ENCODE data around the gene BSG. TPM values are rescaled to one million over a fixed set of nuclear protein-coding genes. Genes with fewer than 3 reads are reported as not detected.
"Not testable (repeated sequence)": the region's sequence is repeated elsewhere in the genome, so short reads cannot be mapped to it uniquely, and the experiment has no call there.

BSG gene
- total RNA-seq, 2 donors from 2014 or later: 176 to 264 TPM

DNA sequence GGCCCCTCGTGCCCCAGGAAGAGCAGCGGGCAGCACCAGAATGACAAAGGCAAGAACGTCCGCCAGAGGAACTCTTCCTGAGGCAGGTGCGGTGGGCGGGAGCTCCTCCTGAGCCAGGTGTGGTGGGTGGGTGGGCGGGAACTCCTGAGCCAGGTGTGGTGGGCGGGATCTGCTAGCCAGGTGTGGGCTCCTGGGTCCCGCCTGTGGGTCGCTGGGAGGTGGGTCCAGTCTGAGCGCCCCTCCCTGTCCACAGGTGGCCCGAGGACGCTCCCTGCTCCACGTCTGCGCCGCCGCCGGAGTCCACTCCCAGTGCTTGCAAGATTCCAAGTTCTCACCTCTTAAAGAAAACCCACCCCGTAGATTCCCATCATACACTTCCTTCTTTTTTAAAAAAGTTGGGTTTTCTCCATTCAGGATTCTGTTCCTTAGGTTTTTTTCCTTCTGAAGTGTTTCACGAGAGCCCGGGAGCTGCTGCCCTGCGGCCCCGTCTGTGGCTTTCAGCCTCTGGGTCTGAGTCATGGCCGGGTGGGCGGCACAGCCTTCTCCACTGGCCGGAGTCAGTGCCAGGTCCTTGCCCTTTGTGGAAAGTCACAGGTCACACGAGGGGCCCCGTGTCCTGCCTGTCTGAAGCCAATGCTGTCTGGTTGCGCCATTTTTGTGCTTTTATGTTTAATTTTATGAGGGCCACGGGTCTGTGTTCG, 10.3 kb downstream of the BSG start:
- Histone ChIP-seq H3K9me3 (no peaks in the 10 kb centered on the region), H3K27me3 (no peaks in the 10 kb centered on the region), H3K4me3 (no peak overlapping the region), H3K36me3 (replicated peaks in 1 of 2; ENCODE audit: insufficient read depth in 1 of 2, low read depth in 2 of 2) (peaks cover 8 to 10% of the 10 kb centered on the region in 2 donors), H3K4me1 (no peaks in the 10 kb centered on the region), H3K27ac (no peak overlapping the region)
- no peak for TF ChIP-seq POLR2A (IDR thresholded peaks at IDR 0.05)
- TF ChIP-seq, protein P1, sequence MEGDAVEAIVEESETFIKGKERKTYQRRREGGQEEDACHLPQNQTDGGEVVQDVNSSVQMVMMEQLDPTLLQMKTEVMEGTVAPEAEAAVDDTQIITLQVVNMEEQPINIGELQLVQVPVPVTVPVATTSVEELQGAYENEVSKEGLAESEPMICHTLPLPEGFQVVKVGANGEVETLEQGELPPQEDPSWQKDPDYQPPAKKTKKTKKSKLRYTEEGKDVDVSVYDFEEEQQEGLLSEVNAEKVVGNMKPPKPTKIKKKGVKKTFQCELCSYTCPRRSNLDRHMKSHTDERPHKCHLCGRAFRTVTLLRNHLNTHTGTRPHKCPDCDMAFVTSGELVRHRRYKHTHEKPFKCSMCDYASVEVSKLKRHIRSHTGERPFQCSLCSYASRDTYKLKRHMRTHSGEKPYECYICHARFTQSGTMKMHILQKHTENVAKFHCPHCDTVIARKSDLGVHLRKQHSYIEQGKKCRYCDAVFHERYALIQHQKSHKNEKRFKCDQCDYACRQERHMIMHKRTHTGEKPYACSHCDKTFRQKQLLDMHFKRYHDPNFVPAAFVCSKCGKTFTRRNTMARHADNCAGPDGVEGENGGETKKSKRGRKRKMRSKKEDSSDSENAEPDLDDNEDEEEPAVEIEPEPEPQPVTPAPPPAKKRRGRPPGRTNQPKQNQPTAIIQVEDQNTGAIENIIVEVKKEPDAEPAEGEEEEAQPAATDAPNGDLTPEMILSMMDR (IDR thresholded peaks at IDR 0.05): no peak
- ATAC-seq: no peak
- intact Hi-C loops (cut with DNase I): no loop called here
- DNase-seq: no peak
- whole genome bisulfite sequencing, 2 donors: 88 to 90% methylated on average over 23 to 29 of the region's 31 CpGs

DNA sequence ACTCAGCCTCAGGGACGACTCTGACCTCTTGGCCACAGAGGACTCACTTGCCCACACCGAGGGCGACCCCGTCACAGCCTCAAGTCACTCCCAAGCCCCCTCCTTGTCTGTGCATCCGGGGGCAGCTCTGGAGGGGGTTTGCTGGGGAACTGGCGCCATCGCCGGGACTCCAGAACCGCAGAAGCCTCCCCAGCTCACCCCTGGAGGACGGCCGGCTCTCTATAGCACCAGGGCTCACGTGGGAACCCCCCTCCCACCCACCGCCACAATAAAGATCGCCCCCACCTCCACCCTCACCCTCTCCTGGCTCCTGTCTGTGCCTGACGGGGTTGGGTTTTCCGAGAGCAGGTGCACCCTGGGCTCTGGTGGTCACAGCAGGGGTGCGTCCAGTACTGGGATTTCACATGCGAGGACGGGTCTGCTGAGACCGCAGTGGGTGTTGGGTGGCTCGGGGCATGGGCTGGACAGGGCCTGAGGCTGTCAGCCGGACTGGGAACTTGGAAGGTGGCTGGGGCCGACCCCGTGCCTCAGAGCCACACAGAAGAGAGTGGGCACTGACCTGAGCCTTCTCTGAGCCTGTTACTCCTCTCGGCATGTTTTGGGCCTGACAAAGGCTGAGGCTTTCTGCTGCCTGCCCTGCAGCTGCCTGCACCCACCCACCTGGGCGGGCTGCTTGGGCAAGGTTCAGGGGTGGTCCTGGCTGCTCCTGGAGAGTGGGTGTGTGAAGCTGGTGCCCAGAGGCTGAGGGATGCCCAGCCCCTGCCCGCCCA, 11.0 kb downstream of the BSG start:
- peaks cover 8 to 10% of the 10 kb centered on the region in 2 donors for H3K36me3 ChIP-seq (replicated peaks in 1 of 2; ENCODE audit: insufficient read depth in 1 of 2, low read depth in 2 of 2)
- no peak for ATAC-seq
- no peaks in the 10 kb centered on the region for H3K9me3 ChIP-seq
- intact Hi-C loops (cut with DNase I): no loop called here
- H3K4me1 ChIP-seq: peaks cover 5% of the 10 kb centered on the region
- no peak for DNase-seq
- no peak for TF ChIP-seq POLR2A (IDR thresholded peaks at IDR 0.05)
- TF ChIP-seq, protein P1 (IDR thresholded peaks at IDR 0.05): no peak
- 90 to 91% methylated on average over 16 to 26 of the region's 27 CpGs for WGBS, 2 donors
- no peaks in the 10 kb centered on the region for H3K27me3 ChIP-seq
- H3K27ac ChIP-seq: no peak overlapping the region
- H3K4me3 ChIP-seq: no peak overlapping the region

DNA sequence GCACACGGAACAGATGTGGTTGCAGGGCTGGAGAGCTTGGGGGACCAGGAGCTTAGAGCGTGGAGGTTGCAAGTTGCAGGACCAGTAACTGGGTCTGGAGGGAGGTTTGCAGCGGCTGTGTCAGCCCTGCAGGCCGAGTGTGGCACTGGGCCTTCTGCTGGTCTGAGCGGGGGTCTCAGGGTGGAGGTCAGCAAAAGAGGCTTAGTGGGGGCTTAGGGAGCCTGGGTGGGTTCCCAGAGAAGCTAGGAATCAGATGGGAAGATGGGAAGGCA, 11.5 kb downstream of the BSG start:
- no peak overlapping the region for H3K27ac ChIP-seq
- H3K27me3 ChIP-seq: peaks cover 0 to 4% of the 10 kb centered on the region in 2 donors
- intact Hi-C loops (cut with DNase I): no loop called here
- H3K9me3 ChIP-seq: no peaks in the 10 kb centered on the region
- TF ChIP-seq POLR2A (IDR thresholded peaks at IDR 0.05): no peak
- TF ChIP-seq, protein P1 (IDR thresholded peaks at IDR 0.05): no peak
- WGBS, 2 donors: 62 to 73% methylated on average over 3 to 5 of the region's 5 CpGs
- no peak overlapping the region for H3K4me3 ChIP-seq
- ATAC-seq: no peak
- H3K36me3 ChIP-seq (replicated peaks in 1 of 2; ENCODE audit: insufficient read depth in 1 of 2, low read depth in 2 of 2): peaks cover 8 to 10% of the 10 kb centered on the region in 2 donors
- H3K4me1 ChIP-seq: peaks cover 10% of the 10 kb centered on the region
- no peak for DNase-seq

DNA sequence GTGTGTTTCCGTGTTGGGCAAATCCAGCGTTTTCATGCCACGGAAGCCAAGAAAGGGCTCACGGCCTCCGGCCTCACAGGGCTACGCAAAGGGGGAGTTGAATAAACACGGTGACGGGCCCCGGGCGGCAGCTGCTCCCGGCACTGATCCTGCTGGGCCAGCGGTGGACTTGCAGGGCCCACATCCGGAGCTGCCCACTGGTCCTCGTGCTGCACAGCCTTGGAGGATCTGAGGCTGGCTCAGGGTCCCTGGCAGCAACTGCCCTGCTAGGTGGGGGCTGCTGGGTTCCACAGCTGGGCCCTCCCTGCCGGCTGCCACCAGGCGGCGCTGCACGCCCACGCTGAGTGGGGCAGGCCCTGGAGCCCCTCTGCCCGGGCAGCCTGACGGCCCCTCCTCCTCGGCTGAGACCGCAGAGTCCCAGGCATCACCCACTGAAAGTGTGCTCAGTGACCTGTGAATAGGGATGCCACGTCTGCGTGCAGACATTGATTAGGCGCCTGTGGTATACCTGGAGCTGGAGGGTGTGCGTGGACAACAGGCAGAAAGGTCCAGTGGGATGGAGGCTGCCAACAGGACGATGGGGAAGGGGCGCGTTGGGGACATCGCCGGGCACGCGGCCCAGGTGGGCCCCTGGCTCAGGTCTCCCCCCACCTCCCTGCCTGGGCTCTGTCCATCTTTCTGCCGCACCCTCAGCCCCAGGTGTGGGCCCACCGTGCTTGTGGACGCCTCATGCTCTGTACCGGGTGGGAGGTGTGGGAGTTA, 12.0 kb downstream of the BSG start:
- Histone ChIP-seq H3K27ac (no peak overlapping the region), H3K9me3 (no peaks in the 10 kb centered on the region), H3K4me1 (peaks cover 16% of the 10 kb centered on the region), H3K36me3 (replicated peaks in 1 of 2; ENCODE audit: insufficient read depth in 1 of 2, low read depth in 2 of 2) (peaks cover 8 to 10% of the 10 kb centered on the region in 2 donors), H3K4me3 (no peak overlapping the region), H3K27me3 (peaks cover 0 to 9% of the 10 kb centered on the region in 2 donors)
- DNase-seq (peak; percentile 22 to 45 (median 29)), ATAC-seq (peak; percentile 47)
- TF ChIP-seq, protein P1 (IDR thresholded peaks at IDR 0.05): peak; percentile 31 to 63 (median 56)
- TF ChIP-seq POLR2A (IDR thresholded peaks at IDR 0.05): no peak
- intact Hi-C loops (cut with DNase I): no loop called here
- WGBS, 2 donors: 21 to 44% methylated on average over 12 to 38 of the region's 38 CpGs

DNA sequence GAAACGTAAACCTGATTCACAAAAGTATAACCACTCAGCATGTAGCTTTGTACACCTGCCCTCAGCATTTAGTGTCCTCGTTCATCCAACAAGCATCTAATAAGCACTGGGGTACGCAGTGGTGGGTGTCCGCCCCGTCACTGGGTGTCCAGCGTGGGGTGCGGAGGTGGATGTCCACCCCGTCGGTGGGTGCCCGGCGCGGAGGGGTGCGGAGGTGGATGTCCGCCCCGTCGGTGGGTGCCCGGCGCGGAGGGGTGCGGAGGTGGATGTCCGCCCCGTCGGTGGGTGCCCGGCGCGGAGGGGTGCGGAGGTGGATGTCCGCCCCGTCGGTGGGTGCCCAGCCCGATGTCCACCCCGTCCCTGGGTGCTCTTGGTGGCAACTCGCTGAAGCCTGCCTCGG, 12.8 kb downstream of the BSG start:
- ATAC-seq; DNase-seq; H3K9me3 ChIP-seq; H3K4me3 ChIP-seq; H3K27ac ChIP-seq; intact Hi-C loops (cut with DNase I); H3K36me3 ChIP-seq (replicated peaks in 1 of 2; ENCODE audit: insufficient read depth in 1 of 2, low read depth in 2 of 2): not testable (repeated sequence)
- Histone ChIP-seq H3K27me3 (peaks cover 0 to 10% of the 10 kb centered on the region in 2 donors), H3K4me1 (peaks cover 17% of the 10 kb centered on the region)
- WGBS, 2 donors: 46 to 79% methylated on average over 2 to 31 of the region's 34 CpGs
